HG03457 (cell line): ENCODE results near the gene BCAS3.

Experiments
- ATAC-seq: cut with Tn5 transposase; IDR thresholded peaks from one replicate; pipeline ENCODE4 v1.9.1; 2021; ENCODE audit warnings: moderate number of reproducible peaks; ENCODE audit not compliant: unreplicated experiment

The BCAS3 gene

DNA sequence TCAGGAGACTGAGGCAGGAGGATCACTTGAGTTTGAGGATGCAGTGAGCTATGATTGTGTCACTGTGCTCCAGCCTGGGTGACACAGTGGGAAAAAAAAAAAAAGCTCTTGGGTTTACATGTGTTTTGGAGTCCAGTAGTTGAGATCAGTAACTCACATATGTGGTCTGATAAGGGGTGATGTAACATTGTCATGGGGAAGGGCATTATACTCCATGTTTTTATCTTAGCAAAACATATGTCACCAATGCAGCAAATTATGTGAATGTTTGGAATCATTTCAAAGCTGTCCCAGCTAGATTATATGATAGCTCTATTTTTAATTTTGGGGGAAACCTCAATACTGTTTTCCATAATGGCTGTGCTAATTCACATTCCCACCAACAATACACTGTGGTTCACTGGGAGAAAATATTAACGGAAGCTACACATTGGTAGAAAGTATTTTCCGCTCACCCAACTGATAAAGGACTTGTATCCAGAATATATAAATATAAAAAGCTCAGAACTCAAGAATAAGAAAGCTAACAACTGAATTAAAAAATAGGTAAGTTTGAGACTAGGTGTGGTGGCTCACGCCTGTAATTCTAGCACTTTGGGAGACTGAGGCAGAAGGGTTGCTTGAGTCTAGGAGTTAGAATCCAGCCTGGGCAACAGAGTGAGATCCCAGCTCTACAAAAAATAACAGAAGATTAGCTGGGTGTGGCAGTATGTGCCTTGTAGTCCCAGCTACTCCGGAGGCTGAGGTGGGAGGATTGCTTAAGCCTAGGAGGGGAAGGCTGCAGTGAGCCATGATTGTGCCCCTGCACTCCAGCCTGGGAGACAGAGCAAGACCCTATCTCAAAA is 497.9 kb downstream of the BCAS3 start:
- ATAC-seq, result no peak

- no peak for ATAC-seq
These were observed 499.7 kb downstream of the BCAS3 start for GRCh38 chr17:61177351-61177750.

DNA sequence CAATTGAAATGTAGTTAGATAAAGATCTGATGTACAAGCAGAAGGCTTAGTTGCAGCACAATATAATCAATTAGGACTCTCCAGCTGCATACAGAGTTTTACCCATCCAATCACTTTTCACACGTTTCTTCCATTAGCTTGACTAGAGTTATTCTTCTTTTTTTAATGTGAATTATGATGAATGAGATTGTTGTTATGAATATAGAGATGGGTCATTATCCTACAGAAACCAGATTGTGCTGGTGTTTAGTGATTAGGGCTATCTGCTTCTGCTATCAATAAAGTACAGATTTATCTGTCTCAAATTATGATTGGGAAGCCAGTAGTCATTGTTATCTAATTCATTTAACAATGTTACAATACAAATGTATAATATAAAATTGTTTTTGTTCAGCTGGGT is 500.6 kb downstream of the BCAS3 start:
- no peak for ATAC-seq

- no peak for ATAC-seq
These were observed 501.7 kb downstream of the BCAS3 start for GRCh38 chr17:61179380-61179806.

GRCh38 chr17:61183793-61184192 is 506.1 kb downstream of the BCAS3 start:
- ATAC-seq, result no peak

DNA sequence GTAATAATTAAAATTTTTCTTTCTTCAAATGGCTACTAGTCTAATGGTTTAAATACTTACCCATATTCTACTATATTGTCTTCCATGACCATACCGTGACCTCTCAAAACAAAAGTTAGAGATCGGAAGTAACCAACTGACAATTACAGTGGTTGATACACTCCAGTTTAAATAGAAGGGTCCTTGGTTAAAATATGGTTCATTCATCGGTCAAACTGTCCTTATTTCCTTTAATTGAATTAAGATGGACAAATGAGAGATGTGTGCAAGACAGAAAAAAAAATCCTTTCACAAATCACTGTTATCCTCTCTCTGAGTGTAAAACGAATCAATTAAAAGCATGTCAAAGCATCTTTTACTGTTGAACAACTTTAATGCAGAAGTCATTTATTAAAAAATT is 507.7 kb downstream of the BCAS3 start:
- ATAC-seq, result no peak

GRCh38 chr17:61187038-61187437 is 509.4 kb downstream of the BCAS3 start:
- no peak for ATAC-seq

DNA sequence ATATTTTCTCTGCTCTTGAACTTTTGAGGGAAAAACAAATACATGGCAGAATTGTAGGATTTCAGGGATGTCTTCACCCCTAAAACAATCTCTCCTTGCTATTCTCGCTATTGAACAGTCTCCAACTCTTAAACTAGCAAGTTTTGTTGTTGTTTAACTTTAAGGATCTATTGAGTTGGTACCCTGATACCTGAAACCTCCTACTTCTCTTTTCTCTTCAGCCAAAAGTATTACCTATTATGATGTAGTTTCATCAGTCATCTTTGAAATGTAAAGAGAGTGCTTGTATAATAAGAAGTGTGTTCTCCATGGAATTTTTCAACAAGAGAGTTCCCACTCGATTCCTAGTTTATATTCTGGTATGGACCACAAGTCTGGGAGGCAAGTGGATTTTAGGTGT is 510.4 kb downstream of the BCAS3 start:
- no peak for ATAC-seq

DNA sequence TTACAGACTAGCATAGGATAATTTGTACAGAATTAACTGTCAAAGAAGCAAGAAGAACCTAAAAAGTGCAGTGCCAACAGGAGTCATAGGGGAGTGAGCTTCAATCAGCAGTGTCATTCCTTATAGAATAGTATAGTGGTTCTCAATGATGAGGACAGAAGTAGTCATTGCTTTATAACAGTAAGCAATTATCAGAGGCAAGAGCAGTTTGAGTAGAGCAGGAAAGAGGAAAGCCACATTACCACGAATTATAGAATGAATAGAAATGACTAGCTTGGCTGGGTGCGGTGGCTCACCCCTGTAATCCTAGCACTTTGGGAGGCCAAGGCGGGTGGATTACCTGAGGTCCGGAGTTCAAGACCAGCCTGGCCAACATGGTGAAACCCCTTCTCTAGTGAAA is 512.3 kb downstream of the BCAS3 start:
- no peak for ATAC-seq

DNA sequence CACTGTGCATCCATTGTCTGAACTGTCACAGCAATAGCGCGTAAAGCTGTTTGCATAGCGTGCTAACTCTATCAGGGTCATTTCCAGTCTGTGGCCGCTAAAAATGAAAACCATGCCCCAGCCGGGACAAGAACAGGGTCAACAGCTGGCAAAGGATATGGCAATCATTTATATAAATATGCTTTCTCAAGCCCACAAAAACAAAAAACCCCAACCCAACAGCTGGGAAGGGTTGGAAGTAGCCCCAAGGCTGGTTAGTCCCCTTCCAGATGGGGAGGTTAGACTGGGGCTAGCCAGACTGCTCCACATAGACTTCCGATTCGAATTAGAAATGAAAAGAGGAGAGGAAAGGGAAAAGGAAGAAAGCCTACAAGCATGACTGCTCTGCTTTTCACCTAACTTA is 518.7 kb downstream of the BCAS3 start:
- no peak for ATAC-seq

DNA sequence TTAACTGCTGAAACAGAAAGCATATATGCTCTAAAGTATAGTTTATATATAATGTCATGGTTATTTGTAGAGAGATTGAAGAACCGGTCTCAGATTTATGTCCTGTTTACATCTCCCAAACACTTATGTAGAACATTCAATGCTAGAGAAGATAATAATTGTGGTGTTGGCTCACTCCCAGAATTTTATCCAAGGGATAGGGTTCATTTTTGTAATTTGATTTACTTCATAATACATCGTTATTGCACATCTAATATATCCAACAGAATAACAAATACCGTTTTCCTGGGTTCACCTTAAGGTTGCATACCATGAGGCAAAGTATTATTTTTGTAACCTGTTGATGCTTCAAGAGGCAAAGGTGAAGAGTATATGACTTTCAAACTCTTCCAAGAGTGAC is 519.1 kb downstream of the BCAS3 start:
- no peak for ATAC-seq

- ATAC-seq, result no peak
These were observed 522.0 kb downstream of the BCAS3 start for GRCh38 chr17:61199431-61200338.

GRCh38 chr17:61200339-61200715 is 522.7 kb downstream of the BCAS3 start:
- ATAC-seq, result no peak

DNA sequence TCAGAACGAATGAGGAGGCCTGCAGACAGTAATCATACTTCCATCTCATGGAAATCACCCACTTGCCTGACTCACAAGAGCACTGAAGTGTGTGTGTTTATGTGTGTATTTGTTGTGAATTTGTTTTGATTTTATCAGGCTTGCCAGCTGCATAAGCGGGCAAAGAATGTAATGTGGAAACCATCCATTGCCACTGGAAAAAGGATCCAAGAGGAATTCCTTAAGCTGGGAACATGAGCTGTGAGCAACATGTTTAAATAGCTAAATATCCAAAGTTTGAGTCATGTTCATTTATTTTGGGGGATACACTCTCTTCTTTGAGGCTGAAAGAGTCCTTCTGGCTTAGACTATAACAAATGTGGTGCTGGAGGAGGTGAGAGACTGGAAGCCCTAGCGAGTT is 523.6 kb downstream of the BCAS3 start:
- no peak for ATAC-seq

DNA sequence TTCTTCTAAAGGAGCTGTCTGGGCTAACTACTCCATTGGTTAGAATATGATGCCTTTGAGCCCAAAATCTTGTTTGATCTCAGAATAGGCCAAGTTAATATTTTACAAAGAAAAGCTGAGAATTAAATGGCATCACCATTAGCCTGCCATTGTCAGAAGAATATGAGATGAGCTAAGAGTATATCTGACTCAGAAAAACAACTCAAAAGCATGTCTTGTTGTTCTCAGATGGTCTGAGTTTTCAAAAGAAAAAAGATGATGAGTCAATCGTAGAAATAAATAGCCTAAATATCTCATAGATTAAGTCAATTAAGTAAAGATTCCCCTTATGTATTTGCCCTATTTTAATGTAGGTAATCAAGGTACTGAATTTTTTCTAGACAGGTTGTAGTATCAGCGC is 524.9 kb downstream of the BCAS3 start:
- ATAC-seq, result no peak

DNA sequence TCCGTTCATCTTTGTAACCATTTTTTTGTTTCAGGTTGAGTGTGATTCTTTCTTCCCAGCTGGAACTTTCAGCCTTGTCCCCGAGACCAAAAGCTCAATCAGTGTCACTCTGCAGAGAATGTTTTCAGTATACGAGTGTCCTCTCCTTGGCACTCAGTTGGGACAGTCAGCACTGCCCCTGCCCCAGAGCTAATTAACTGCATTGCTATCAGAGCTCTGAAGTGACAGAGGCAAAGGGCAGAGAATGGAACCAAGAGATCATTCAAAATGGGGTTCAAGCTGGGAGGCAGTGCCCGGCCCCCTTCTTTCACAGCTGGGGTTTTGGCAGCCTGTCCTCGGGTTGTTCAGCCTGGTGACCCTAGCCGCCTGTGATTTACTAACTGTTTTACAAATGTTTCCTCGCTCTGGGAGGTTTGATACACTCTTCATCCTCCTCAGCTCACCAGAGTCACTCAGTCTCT is 526.0 kb downstream of the BCAS3 start:
- no peak for ATAC-seq

- no peak for ATAC-seq
These were observed 526.8 kb downstream of the BCAS3 start for GRCh38 chr17:61204456-61204855.

DNA sequence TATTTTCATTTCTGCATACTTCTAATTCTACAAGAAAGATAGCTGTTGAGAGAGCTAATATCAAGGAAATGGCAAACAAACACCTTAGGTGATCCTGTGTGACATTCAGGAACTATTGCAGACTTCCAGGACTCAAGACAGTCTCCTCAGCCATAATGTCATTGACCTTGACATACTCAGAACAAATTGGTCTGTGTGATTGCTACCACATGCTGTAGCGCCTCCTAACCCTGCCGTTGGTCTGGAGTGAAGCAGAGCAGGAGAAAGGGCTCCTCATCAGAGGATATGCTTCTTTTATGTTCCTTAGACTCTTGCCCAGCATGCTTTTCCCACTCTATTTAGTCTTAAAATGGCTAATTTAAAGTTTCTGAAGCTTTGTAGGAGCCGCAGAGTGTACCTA is 527.8 kb downstream of the BCAS3 start:
- ATAC-seq, result no peak

GRCh38 chr17:61205931-61206330 is 528.3 kb downstream of the BCAS3 start:
- ATAC-seq, result no peak

DNA sequence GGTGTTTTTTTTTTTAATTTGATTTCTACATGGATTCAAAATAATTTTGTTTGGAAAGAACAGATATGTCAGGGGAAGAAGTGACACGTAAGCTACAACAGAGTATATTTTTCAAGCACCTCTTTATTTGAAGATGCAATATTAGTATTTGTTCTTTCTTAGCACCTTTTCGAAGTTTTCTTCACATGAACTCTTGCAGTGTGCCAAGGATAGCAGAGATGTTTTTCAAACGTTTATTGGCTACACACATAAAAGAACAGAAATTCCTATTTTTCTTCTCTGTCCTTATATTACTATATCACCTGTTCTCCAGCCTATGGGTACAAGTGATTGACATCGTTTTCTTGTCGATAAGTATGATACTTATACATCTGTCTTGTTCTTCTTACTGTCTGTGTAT is 529.3 kb downstream of the BCAS3 start:
- no peak for ATAC-seq

GRCh38 chr17:61208301-61209105 is 530.9 kb downstream of the BCAS3 start:
- no peak for ATAC-seq
